Central memory CD4-positive, alpha-beta T cell (primary cell): ENCODE results near the gene ABRACL.

Experiments
- DNase-seq: peaks from one replicate; pipeline ENCODE4 v3.0.0; 2022

Gene ABRACL

GRCh38 chr6:139058029-139058428, 29.5 kb downstream of the ABRACL start:
- no peak for DNase-seq

- no peak for DNase-seq
Measured at GRCh38 chr6:139060332-139060731, 31.8 kb downstream of the ABRACL start.

DNA sequence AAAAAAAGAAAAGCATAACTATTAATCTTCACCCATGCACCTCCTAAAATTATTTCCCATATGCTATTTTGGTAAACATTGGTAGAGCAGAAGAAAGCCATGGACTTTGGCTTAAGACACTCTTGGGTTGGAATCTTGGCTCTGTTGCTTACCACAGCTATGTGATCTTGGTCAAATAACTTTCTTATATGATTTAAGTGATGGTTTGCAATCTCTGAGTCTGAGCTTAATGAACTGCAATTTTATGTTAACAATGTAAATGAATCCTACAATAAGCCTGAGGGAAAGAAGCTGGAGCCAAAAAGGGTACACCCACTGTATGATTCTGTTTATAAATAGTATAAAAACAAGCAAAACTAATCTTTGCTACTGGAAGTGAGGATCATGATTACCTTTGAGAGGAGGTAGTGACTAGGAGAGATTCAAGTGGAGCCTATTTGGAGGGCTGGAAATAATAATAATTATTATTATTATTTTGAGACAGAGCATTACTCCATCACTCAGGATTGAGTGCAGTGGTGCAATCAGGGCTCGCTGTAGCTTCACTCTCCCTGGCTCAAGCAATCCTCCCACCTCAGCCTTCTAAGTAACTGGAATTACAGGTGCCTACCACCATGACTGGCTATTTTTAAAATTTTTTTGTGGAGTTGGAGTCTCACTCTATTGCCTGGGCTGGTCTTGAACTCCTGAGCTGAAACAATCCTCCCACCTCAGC, 34.5 kb downstream of the ABRACL start:
- DNase-seq = no peak

GRCh38 chr6:139064981-139065665, 36.6 kb downstream of the ABRACL start:
- DNase-seq = no peak

DNA sequence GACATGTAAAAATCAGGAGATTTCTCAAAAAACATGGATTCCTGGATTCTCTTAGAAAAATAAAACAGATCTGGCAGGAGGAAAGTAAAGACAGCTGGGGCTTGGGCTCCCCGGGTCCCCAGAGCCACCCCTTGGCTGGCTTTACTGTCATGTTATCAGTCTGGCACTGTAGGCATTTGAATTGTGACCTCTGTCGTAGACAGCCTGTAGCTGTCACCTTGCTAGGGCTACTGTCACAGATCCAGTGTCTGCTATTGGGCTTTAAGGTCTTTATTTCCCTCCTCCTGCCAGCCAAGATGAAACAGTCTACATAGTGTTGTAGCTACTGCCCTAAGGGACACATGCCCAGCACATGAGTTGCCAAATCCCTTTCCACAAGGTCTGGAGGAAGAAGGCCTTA, 37.5 kb downstream of the ABRACL start:
- no peak for DNase-seq

GRCh38 chr6:139068846-139069245, 40.3 kb downstream of the ABRACL start:
- DNase-seq = no peak

DNA sequence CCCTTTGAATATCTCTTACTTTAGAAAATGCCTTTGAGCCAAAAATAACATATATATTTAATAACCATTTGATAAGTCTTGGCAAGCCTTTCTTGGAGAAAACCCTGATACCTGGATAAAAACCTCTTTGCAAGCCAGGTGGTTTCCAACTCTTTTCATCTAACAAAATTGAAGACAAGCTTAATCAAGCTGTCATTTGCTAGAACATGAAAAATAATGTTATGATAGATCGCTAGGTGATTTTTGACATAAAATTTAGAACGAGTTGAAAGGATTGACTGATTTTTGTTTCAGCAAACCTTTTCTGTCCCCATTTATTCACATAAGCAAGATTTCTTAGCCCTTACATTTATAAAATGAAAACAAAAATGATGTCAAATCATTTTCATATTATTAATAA, 44.6 kb downstream of the ABRACL start:
- DNase-seq = no peak

- DNase-seq = no peak
Measured at GRCh38 chr6:139079018-139079417, 50.5 kb downstream of the ABRACL start.

DNA sequence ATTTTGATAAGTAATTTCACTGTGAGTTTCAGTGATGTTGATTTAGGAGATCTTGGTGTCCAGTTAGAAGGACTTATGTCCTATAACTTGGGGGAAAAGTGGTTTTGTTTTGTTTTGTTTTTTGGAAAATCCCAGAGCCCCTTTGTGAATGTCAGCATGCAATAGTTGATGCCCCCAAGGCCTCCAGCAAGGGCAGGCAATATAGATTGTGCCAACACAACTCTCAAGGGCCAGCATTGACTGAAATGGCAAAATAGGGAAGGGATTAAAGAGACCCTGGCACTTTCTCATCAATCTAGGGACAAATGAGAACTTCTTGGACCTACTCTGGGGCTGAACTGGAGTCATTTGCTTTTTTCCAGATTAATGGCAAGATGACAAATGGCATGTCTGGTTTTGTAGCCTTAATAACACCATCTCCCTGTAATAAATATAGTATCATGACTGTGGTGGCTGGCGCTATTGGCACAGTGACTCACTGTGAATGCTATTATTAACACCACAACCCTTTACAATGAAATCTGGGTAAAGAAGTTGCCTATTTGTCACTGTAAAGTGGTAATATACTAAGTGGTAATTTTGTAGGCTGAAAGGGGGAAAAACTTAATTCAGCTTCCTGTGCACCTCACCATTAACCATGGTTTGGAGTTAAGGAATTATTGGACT, 51.8 kb downstream of the ABRACL start:
- DNase-seq = no peak

DNA sequence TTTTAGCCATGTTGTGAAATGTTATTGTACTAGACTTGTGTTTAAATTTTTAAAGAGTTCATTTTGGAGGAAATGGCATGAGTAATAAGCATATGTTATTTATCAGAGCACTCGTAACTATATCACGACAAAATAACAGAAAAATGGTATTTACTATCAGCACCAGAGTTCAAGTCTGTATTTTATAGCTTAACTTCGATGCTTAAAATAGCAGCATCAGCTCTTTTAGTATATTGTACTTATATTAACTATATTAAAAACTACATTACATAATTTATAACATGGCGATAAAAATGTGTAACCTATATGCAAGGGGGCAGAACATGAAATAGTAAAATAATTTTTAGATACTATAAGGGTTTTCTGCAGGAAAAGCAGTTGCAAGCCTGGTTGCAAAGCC, 52.9 kb downstream of the ABRACL start:
- DNase-seq = no peak

GRCh38 chr6:139082370-139082769, 53.8 kb downstream of the ABRACL start:
- DNase-seq = no peak

DNA sequence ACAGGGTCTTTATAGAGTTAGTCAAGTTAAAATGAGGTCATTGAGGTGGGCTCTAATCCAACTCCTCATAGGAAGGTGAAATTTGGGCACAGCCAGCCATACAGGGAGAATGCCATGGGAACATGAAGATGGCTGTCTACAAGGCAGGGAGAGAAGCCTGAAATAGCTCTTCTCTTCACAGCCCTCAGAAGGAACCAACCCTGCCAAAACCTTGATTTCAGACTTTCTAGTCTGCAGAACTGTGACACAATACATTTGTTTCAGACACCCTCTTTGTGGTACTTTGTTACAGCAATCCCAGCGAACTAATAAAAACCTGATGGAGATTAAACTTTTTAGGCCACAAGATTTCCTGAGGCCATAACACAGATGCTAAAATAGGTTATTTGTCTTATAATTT, 63.3 kb downstream of the ABRACL start:
- DNase-seq = no peak
